ENCODE data around the gene FAM13B. TPM values are rescaled to one million over a fixed set of nuclear protein-coding genes. Genes with fewer than 3 reads are reported as not detected.

Gene FAM13B
- total and polyA plus RNA-seq, 9 of the 15 experiments (the other 6 are each of a cell fraction or from before 2014, with no cell fraction given): 2.3 to 21.6 (median 14.1) TPM

- TF ChIP-seq MLLT1 (IDR thresholded peaks at IDR 0.05) (no peak; a peak in 1 of 4 replicates), ETV1 (tag; conservative IDR thresholded peaks at IDR 0.05; ENCODE audit: low read depth) (0 out of 2 replicates have a peak, but pooled peaks have one; percentile 11), ARID3B (CRISPR knock-in tag; IDR thresholded peaks at IDR 0.05; ENCODE audit: borderline replicate concordance) (no peak), SAP30 (IDR thresholded peaks at IDR 0.05; ENCODE audit: borderline replicate concordance, insufficient read depth, low read depth, low read length, poor library complexity, severe bottlenecking) (peak; percentile 93), LEF1 (IDR thresholded peaks at IDR 0.05) (peak; percentile 40; the same call in 1 of the 2 replicates), USF2 (CRISPR knock-in tag; IDR thresholded peaks at IDR 0.05) (peak; percentile 71), NBN (IDR thresholded peaks at IDR 0.05; ENCODE audit: low read depth) (no peak), REST (IDR thresholded peaks at IDR 0.05; ENCODE audit: borderline replicate concordance) (no peak), REST (CRISPR knock-in tag; IDR thresholded peaks at IDR 0.05; ENCODE audit: low read depth) (no peak), FOXP1 (CRISPR knock-in tag; IDR thresholded peaks at IDR 0.05) (0 out of 2 replicates have a peak, but pooled peaks have one; percentile 41), ZNF212 (CRISPR knock-in tag; IDR thresholded peaks at IDR 0.05) (no peak), PREB (CRISPR knock-in tag; IDR thresholded peaks at IDR 0.05) (no peak), CBFA2T2 (conservative IDR thresholded peaks at IDR 0.05) (peak; percentile 15; the same call in 1 of the 2 replicates), TFAM (CRISPR knock-in tag; conservative IDR thresholded peaks at IDR 0.05) (no peak), ELF1 (tag; IDR thresholded peaks at IDR 0.05) (peak; percentile 53; the same call in 1 of the 2 replicates)
Observed at GRCh38 chr5:138032028-138032571, 779 bp downstream of the FAM13B start (continued).
